Memory B cell (primary cell): ENCODE measurements around the gene PLSCR2.
A peak's percentile ranks its signal among the peaks of the same experiment; 100 is the strongest.

Source experiments
- ATAC-seq: fragments of 150-1000 bp; cut with Tn5 transposase; 2 replicates; pipeline ENCODE4 v1.10.0; 2021; ENCODE audit warnings: low read depth, mild to moderate bottlenecking, moderate library complexity
- DNase-seq, 2 donors: peaks; one replicate each; pipeline ENCODE4 v3.0.0; 2022; ENCODE audit warnings: low spot score in 2 of 2
- H3K27ac Mint-ChIP-seq: one replicate; pipeline ENCODE4 v1.8.0; 2022; ENCODE audit warnings: mild to moderate bottlenecking, moderate library complexity, mixed read lengths
- H3K27me3 Mint-ChIP-seq: one replicate; pipeline ENCODE4 v1.8.0; 2022; ENCODE audit warnings: mixed read lengths
- H3K36me3 Mint-ChIP-seq: one replicate; pipeline ENCODE4 v1.8.0; 2022; ENCODE audit warnings: mild to moderate bottlenecking, mixed read lengths
- H3K4me1 Mint-ChIP-seq: one replicate; pipeline ENCODE4 v1.8.0; 2022; ENCODE audit warnings: mixed read lengths
- H3K4me3 Mint-ChIP-seq: one replicate; pipeline ENCODE4 v1.8.0; 2022; ENCODE audit warnings: mild to moderate bottlenecking, moderate library complexity, mixed read lengths
- H3K9me3 Mint-ChIP-seq: one replicate; pipeline ENCODE4 v1.8.0; 2022; ENCODE audit warnings: mixed read lengths

The PLSCR2 gene

GRCh38 chr3:146469150-146470017 lies at the start of gene PLSCR2:
Gene PLSCR2 (minus strand): TSS chr3:146469561. CDS start chr3:146459904, 9,657 bp downstream.
- Mint-ChIP-seq H3K36me3 (no peaks in the 10 kb centered on the region), H3K4me3 (peak within 1 kb of the TSS; percentile 88), H3K4me1 (peaks cover 3% of the 10 kb centered on the region), H3K9me3 (no peaks in the 10 kb centered on the region), H3K27me3 (no peaks in the 10 kb centered on the region), H3K27ac (peak within 1 kb of the TSS; percentile 82)
- DNase-seq (peak; percentile 81 to 83), ATAC-seq (peak; percentile 90)

- no peaks in the 10 kb centered on the region for H3K4me1 Mint-ChIP-seq
- no peak for DNase-seq
- no peak overlapping the region for H3K4me3 Mint-ChIP-seq
- peaks cover 19% of the 10 kb centered on the region for H3K36me3 Mint-ChIP-seq
- no peak for ATAC-seq
- H3K27me3 Mint-ChIP-seq, result no peaks in the 10 kb centered on the region
- H3K27ac Mint-ChIP-seq, result peak overlapping the region; percentile 17
- no peaks in the 10 kb centered on the region for H3K9me3 Mint-ChIP-seq
Observed at GRCh38 chr3:146517684-146518435, 48.5 kb upstream of the PLSCR2 start.

- ATAC-seq (no peak), DNase-seq (no peak)
- Mint-ChIP-seq H3K27ac (peak overlapping the region; percentile 4), H3K4me1 (no peaks in the 10 kb centered on the region), H3K36me3 (peaks cover 16% of the 10 kb centered on the region), H3K9me3 (no peaks in the 10 kb centered on the region), H3K27me3 (no peaks in the 10 kb centered on the region), H3K4me3 (no peak overlapping the region)
Observed at GRCh38 chr3:146513386-146514051, 44.2 kb upstream of the PLSCR2 start.

GRCh38 chr3:146511402-146512134 lies 42.2 kb upstream of the PLSCR2 start:
- no peak overlapping the region for H3K27ac Mint-ChIP-seq
- no peak for ATAC-seq
- no peaks in the 10 kb centered on the region for H3K9me3 Mint-ChIP-seq
- no peaks in the 10 kb centered on the region for H3K27me3 Mint-ChIP-seq
- no peaks in the 10 kb centered on the region for H3K4me1 Mint-ChIP-seq
- H3K36me3 Mint-ChIP-seq, result peaks cover 14% of the 10 kb centered on the region
- no peak for DNase-seq
- no peak overlapping the region for H3K4me3 Mint-ChIP-seq

- Mint-ChIP-seq H3K4me3 (no peak overlapping the region), H3K4me1 (peaks cover 8% of the 10 kb centered on the region), H3K36me3 (peaks cover 6% of the 10 kb centered on the region), H3K27me3 (no peaks in the 10 kb centered on the region), H3K9me3 (no peaks in the 10 kb centered on the region), H3K27ac (no peak overlapping the region)
- DNase-seq (no peak), ATAC-seq (no peak)
Observed at GRCh38 chr3:146507331-146508120, 38.2 kb upstream of the PLSCR2 start.

GRCh38 chr3:146505516-146505915 lies 36.2 kb upstream of the PLSCR2 start:
- Mint-ChIP-seq H3K4me3 (no peak overlapping the region), H3K27me3 (no peaks in the 10 kb centered on the region), H3K27ac (no peak overlapping the region), H3K4me1 (peaks cover 8% of the 10 kb centered on the region), H3K36me3 (peaks cover 1% of the 10 kb centered on the region), H3K9me3 (no peaks in the 10 kb centered on the region)
- DNase-seq (no peak), ATAC-seq (no peak)

- Mint-ChIP-seq H3K27ac (no peak overlapping the region), H3K36me3 (peaks cover 1% of the 10 kb centered on the region), H3K9me3 (no peaks in the 10 kb centered on the region), H3K27me3 (no peaks in the 10 kb centered on the region), H3K4me3 (no peak overlapping the region), H3K4me1 (peaks cover 8% of the 10 kb centered on the region)
- no peak for DNase-seq
- no peak for ATAC-seq
Observed at GRCh38 chr3:146504498-146505197, 35.3 kb upstream of the PLSCR2 start.

- DNase-seq, result no peak
- no peaks in the 10 kb centered on the region for H3K36me3 Mint-ChIP-seq
- peaks cover 8% of the 10 kb centered on the region for H3K4me1 Mint-ChIP-seq
- H3K4me3 Mint-ChIP-seq, result no peak overlapping the region
- peak; percentile 29 for ATAC-seq
- H3K27ac Mint-ChIP-seq, result no peak overlapping the region
- no peaks in the 10 kb centered on the region for H3K9me3 Mint-ChIP-seq
- H3K27me3 Mint-ChIP-seq, result no peaks in the 10 kb centered on the region
Observed at GRCh38 chr3:146503461-146504202, 34.3 kb upstream of the PLSCR2 start.

- Mint-ChIP-seq H3K4me1 (peaks cover 8% of the 10 kb centered on the region), H3K27me3 (no peaks in the 10 kb centered on the region), H3K36me3 (no peaks in the 10 kb centered on the region), H3K9me3 (no peaks in the 10 kb centered on the region), H3K27ac (no peak overlapping the region), H3K4me3 (no peak overlapping the region)
- no peak for ATAC-seq
- no peak for DNase-seq
Observed at GRCh38 chr3:146502887-146503460, 33.6 kb upstream of the PLSCR2 start.

- Mint-ChIP-seq H3K4me3 (no peak overlapping the region), H3K27ac (no peak overlapping the region), H3K4me1 (peaks cover 8% of the 10 kb centered on the region), H3K36me3 (no peaks in the 10 kb centered on the region), H3K9me3 (no peaks in the 10 kb centered on the region), H3K27me3 (peaks cover 2% of the 10 kb centered on the region)
- ATAC-seq, result no peak
- no peak for DNase-seq
Observed at GRCh38 chr3:146501752-146502151, 32.4 kb upstream of the PLSCR2 start.

- Mint-ChIP-seq H3K36me3 (no peaks in the 10 kb centered on the region), H3K9me3 (no peaks in the 10 kb centered on the region), H3K27me3 (peaks cover 4% of the 10 kb centered on the region), H3K27ac (no peak overlapping the region), H3K4me1 (peaks cover 8% of the 10 kb centered on the region), H3K4me3 (no peak overlapping the region)
- ATAC-seq, result no peak
- no peak for DNase-seq
Observed at GRCh38 chr3:146499701-146500100, 30.3 kb upstream of the PLSCR2 start.
